Measurements from ENCODE around the gene NSUN7. TPM values are rescaled to one million over a fixed set of nuclear protein-coding genes. Genes with fewer than 3 reads are reported as not detected.
A peak's percentile ranks its signal among the peaks of the same experiment; 100 is the strongest.

NSUN7 gene
- total RNA-seq, 2 donors from 2014 or later = 10.9 to 11.2 TPM

- Histone ChIP-seq H3K27ac (no peak overlapping the region), H3K27me3 (no peaks in the 10 kb centered on the region), H3K9ac (ENCODE audit: low read depth in 2 of 2, low read length in 2 of 2) (no peak overlapping the region), H3K4me1 (no peaks in the 10 kb centered on the region), H3K9me3 (no peaks in the 10 kb centered on the region), H3K4me3 (no peak overlapping the region), H3K36me3 (no peaks in the 10 kb centered on the region)
- no peak for TF ChIP-seq CTCF (IDR thresholded peaks at IDR 0.05)
- DNase-seq = no peak
- intact Hi-C loops (cut with DNase I) = loop anchor here (5.0 kb wide), 1 partner anchor 105 kb away; no protein-coding TSS in a partner anchor
Measured at GRCh38 chr4:40842318-40842717, 92.6 kb downstream of the NSUN7 start.

- no peak for DNase-seq
- Histone ChIP-seq H3K4me3 (no peak overlapping the region), H3K9me3 (no peaks in the 10 kb centered on the region), H3K9ac (ENCODE audit: low read depth in 2 of 2, low read length in 2 of 2) (no peak overlapping the region), H3K36me3 (no peaks in the 10 kb centered on the region), H3K27me3 (no peaks in the 10 kb centered on the region), H3K4me1 (no peaks in the 10 kb centered on the region), H3K27ac (no peak overlapping the region)
- TF ChIP-seq CTCF (IDR thresholded peaks at IDR 0.05) = no peak
- intact Hi-C loops (cut with DNase I) = loop anchor here (5.0 kb wide), 1 partner anchor 106 kb away; no protein-coding TSS in a partner anchor
Measured at GRCh38 chr4:40842725-40843423, 93.1 kb downstream of the NSUN7 start.

- Histone ChIP-seq H3K27me3 (no peaks in the 10 kb centered on the region), H3K4me1 (no peaks in the 10 kb centered on the region), H3K4me3 (no peak overlapping the region), H3K36me3 (no peaks in the 10 kb centered on the region), H3K27ac (no peak overlapping the region), H3K9me3 (no peaks in the 10 kb centered on the region), H3K9ac (ENCODE audit: low read depth in 2 of 2, low read length in 2 of 2) (no peak overlapping the region)
- intact Hi-C loops (cut with DNase I) = loop anchor here (5.0 kb wide), 1 partner anchor 106 kb away; no protein-coding TSS in a partner anchor
- TF ChIP-seq CTCF (IDR thresholded peaks at IDR 0.05) = no peak
- peak; percentile 25 for DNase-seq
Measured at GRCh38 chr4:40843696-40844095, 93.9 kb downstream of the NSUN7 start.

GRCh38 chr4:40844261-40844660 is 94.5 kb downstream of the NSUN7 start:
- H3K36me3 ChIP-seq = no peaks in the 10 kb centered on the region
- TF ChIP-seq CTCF (IDR thresholded peaks at IDR 0.05) = no peak
- no peak overlapping the region for H3K4me3 ChIP-seq
- no peak overlapping the region for H3K27ac ChIP-seq
- H3K9me3 ChIP-seq = no peaks in the 10 kb centered on the region
- no peak overlapping the region for H3K9ac ChIP-seq (ENCODE audit: low read depth in 2 of 2, low read length in 2 of 2)
- intact Hi-C loops (cut with DNase I) = loop anchor here (5.0 kb wide), 1 partner anchor 107 kb away; no protein-coding TSS in a partner anchor
- H3K4me1 ChIP-seq = no peaks in the 10 kb centered on the region
- no peak for DNase-seq
- H3K27me3 ChIP-seq = no peaks in the 10 kb centered on the region

GRCh38 chr4:40845154-40845835 is 95.5 kb downstream of the NSUN7 start:
- Histone ChIP-seq H3K4me1 (no peaks in the 10 kb centered on the region), H3K9me3 (no peaks in the 10 kb centered on the region), H3K36me3 (no peaks in the 10 kb centered on the region), H3K9ac (ENCODE audit: low read depth in 2 of 2, low read length in 2 of 2) (no peak overlapping the region), H3K4me3 (no peak overlapping the region), H3K27me3 (no peaks in the 10 kb centered on the region), H3K27ac (no peak overlapping the region)
- intact Hi-C loops (cut with DNase I) = no loop called here
- no peak for DNase-seq
- no peak for TF ChIP-seq CTCF (IDR thresholded peaks at IDR 0.05)
